ENCODE measurements around the gene OPA1. TPM values are rescaled to one million over a fixed set of nuclear protein-coding genes. Genes with fewer than 3 reads are reported as not detected.

Gene OPA1
- total RNA-seq, 4 donors from 2014 or later = 33.0 to 57.4 (median 39.4) TPM

DNA sequence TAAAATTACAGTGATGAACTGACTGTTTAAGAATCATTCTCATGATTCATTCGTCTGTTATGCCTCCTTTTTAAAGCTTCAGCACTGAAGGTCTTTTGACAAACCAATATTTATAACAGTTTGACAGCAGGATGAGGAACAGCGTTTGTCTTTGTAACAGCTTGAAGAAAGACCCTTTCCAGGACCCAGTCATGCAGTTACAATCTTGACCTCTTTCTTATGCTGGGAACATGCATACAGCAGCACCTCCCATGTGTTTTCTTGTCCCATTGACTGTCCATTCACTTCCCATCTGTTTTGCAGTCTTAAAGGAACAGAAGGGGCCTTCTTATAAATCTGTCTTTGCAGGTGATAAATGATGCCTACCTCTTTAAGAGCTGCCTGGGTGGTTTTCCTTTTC, 87.2 kb downstream of the OPA1 start:
- 67 to 71% methylated on average over 2 of the region's 2 CpGs for WGBS, 2 donors
- DNase-seq (ENCODE audit: low spot score in 2 of 2) = no peak
- intact Hi-C loops (cut with DNase I; ENCODE audit: low total_unique reads) = no loop called here
- H3K4me3 ChIP-seq (ENCODE audit: low read depth, poor library complexity, severe bottlenecking) = no peak overlapping the region
- TF ChIP-seq, protein P1, sequence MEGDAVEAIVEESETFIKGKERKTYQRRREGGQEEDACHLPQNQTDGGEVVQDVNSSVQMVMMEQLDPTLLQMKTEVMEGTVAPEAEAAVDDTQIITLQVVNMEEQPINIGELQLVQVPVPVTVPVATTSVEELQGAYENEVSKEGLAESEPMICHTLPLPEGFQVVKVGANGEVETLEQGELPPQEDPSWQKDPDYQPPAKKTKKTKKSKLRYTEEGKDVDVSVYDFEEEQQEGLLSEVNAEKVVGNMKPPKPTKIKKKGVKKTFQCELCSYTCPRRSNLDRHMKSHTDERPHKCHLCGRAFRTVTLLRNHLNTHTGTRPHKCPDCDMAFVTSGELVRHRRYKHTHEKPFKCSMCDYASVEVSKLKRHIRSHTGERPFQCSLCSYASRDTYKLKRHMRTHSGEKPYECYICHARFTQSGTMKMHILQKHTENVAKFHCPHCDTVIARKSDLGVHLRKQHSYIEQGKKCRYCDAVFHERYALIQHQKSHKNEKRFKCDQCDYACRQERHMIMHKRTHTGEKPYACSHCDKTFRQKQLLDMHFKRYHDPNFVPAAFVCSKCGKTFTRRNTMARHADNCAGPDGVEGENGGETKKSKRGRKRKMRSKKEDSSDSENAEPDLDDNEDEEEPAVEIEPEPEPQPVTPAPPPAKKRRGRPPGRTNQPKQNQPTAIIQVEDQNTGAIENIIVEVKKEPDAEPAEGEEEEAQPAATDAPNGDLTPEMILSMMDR (IDR thresholded peaks at IDR 0.05) = no peak
- TF ChIP-seq POLR2A (IDR thresholded peaks at IDR 0.05) = no peak

DNA sequence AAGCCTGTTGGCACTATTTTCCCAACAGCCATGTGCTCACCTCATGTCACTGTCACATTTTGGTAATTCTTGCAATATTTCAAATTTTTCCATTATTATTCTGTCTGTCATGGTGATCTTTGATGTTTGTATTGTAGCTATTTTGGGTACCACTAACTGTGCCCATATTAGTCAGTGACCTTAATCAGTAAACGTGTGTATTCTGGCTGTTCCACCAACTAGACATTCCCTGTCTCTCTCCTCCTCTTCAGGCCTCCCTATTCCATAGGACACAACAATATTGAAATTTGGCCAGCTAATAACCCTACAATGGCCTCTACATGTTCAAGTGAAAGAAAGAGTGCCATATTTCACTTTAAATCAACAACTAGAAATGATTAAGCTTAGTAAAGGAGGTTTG, 88.6 kb downstream of the OPA1 start:
- DNase-seq (ENCODE audit: low spot score in 2 of 2) = no peak
- intact Hi-C loops (cut with DNase I; ENCODE audit: low total_unique reads) = no loop called here
- no peak overlapping the region for H3K4me3 ChIP-seq (ENCODE audit: low read depth, poor library complexity, severe bottlenecking)
- WGBS, 2 donors = 61 to 81% methylated on average over 1 of the region's 1 CpG
- no peak for TF ChIP-seq POLR2A (IDR thresholded peaks at IDR 0.05)
- TF ChIP-seq, protein P1 (IDR thresholded peaks at IDR 0.05) = no peak

DNA sequence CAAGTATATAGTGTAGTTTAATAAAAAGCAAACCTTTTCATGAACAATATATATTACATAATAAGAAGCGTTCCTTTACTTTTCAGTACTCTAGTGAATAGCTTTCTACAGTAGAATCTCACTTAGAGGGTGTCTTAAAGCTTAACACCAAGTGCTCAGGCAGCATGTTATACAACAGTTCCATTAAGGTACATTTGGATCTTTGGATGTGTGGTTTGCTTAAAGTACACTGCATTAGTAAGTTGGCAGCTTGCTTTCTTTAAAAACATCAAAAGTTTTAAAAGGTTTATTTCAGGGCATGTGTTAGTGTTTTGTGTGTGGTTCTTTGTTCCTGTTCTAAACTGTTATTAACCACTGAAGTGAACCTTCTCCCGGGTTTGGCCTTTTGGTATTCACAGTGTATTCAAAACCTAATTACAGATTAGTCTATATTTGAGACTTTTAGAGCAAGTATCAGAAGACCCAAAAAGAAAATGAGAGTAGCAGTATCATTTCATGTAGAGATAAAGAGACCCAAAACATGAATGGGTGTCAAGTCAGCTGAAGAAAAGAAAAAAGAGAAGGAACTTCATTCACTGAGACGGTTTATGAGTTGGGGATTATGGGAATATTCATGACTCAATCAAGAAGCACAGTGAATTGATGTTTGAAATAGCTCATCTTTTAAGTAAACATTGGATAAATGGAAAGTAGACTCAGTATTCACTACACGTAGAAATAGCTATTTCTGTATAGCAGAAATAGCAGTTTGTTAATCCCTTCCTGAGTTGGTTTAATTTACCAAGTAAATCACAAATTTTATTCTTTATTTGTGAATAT, 93.9 kb downstream of the OPA1 start:
- WGBS, 2 donors = 80 to 84% methylated on average over 4 of the region's 4 CpGs
- no peak overlapping the region for H3K4me3 ChIP-seq (ENCODE audit: low read depth, poor library complexity, severe bottlenecking)
- DNase-seq (ENCODE audit: low spot score in 2 of 2) = no peak
- TF ChIP-seq POLR2A (IDR thresholded peaks at IDR 0.05) = no peak
- TF ChIP-seq, protein P1 (IDR thresholded peaks at IDR 0.05) = no peak
- intact Hi-C loops (cut with DNase I; ENCODE audit: low total_unique reads) = no loop called here

DNA sequence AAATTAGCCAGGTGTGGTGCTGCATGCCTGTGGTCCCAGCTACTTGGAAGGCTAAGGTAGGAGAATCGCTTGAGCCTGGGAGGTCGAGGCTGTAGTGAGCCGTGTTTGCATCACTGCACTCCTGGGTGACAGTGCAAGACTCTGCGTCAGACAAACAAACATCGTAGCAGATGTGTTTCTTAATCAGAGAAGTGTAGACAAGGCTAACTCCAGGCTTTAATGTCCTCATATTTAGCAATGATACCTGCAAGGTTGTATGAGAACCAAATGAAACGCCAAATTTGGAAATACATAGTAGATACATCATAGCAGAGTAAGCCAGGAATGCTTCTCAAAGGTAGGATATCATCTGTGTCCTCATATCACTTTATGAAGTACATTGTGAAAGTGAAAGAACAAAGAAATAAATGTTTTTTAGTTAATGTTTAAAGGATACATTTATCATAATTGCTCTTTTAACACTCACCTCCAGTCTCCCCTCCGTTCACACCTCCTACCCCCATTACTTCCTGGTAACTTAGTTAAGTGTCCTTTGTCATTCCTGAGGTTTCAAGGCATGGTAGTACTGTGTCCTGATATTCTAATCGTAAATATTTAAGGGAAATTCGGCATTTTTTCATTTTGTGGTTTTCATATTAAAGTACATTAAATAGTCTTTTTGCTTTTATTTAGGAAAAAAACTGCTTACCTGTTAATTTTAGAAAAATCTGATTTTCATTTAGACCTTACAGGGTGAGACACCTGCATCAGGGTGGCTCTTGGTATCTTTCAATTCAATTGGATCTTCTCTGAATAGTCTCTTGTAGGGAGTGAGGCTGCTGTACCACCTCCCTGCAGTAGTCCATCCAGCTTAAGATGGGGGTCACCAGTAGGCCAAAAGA, 96.1 kb downstream of the OPA1 start:
- TF ChIP-seq POLR2A (IDR thresholded peaks at IDR 0.05) = no peak
- TF ChIP-seq, protein P1 (IDR thresholded peaks at IDR 0.05) = no peak
- intact Hi-C loops (cut with DNase I; ENCODE audit: low total_unique reads) = no loop called here
- WGBS, 2 donors = 95 to 96% methylated on average over 9 of the region's 9 CpGs
- DNase-seq (ENCODE audit: low spot score in 2 of 2) = no peak
- no peak overlapping the region for H3K4me3 ChIP-seq (ENCODE audit: low read depth, poor library complexity, severe bottlenecking)

DNA sequence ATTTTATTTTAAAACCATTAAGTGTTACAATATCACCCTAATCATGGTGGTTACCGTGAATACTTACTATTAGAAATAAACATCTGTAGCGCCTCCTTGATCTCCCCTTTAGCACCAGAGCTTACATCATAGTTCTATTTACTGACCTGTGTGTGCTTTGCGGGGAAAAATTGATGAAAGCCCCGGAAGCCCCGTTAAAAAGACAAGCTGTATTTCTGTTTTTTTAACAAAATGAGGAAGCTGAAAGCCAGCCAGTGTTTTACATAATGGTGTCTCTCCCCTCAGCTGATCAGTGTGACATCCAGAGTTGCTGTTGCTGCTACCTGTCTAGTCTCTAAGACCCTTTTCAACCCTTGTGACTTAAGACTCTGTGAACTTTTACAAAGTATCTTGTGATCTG, 100.8 kb downstream of the OPA1 start:
- WGBS, 2 donors = 75 to 86% methylated on average over 5 of the region's 5 CpGs
- intact Hi-C loops (cut with DNase I; ENCODE audit: low total_unique reads) = no loop called here
- no peak for TF ChIP-seq POLR2A (IDR thresholded peaks at IDR 0.05)
- TF ChIP-seq, protein P1 (IDR thresholded peaks at IDR 0.05) = no peak
- H3K4me3 ChIP-seq (ENCODE audit: low read depth, poor library complexity, severe bottlenecking) = no peak overlapping the region
- DNase-seq (ENCODE audit: low spot score in 2 of 2) = no peak
